ENCODE data around the gene DENND1C. TPM values are rescaled to one million over a fixed set of nuclear protein-coding genes. Genes with fewer than 3 reads are reported as not detected.

The DENND1C gene

Small RNAs within 50 kb of the gene (small RNA-seq; reads per million reads assigned to genes)
- gene AC010503.2 (ENCODE audit: insufficient read depth): not detected
